ENCODE measurements around the gene NOTCH1. TPM values are rescaled to one million over a fixed set of nuclear protein-coding genes. Genes with fewer than 3 reads are reported as not detected.

NOTCH1 gene
- total and polyA plus RNA-seq, 2 of the 8 experiments (the other 6 are each of a cell fraction or from before 2014, with no cell fraction given) = 6.9 to 55.6 TPM

GRCh38 chr9:136515276-136515675 lies 30.6 kb downstream of the NOTCH1 start:
- Histone ChIP-seq H3K4me3 (ENCODE audit: extremely low read depth in 1 of 4, insufficient read depth in 2 of 4, low read depth in 3 of 4, low read length in 4 of 4) (no peak overlapping the region), H3K23me2 (ENCODE audit: low read depth, low read length) (no peaks in the 10 kb centered on the region), H4K20me1 (replicated peaks in 1 of 2; ENCODE audit: control insufficient read depth in 1 of 2, insufficient read depth in 2 of 2, low read length in 2 of 2) (peaks cover 4 to 23% of the 10 kb centered on the region in 2 experiments), H3K4me1 (replicated peaks in 1 of 4; ENCODE audit: control insufficient read depth in 3 of 4, insufficient read depth in 4 of 4, low read length in 3 of 4) (no peaks in the 10 kb centered on the region), H2BK20ac (ENCODE audit: low read length) (no peak overlapping the region), H3K18ac (ENCODE audit: extremely low read depth, low read length) (no peak overlapping the region), H4K5ac (ENCODE audit: insufficient read length, low read depth, low read length) (no peak overlapping the region), H4K8ac (ENCODE audit: extremely low read depth, insufficient read depth, low read length) (no peak overlapping the region), H3K9ac (replicated peaks in 1 of 4; ENCODE audit: extremely low read depth in 1 of 4, low read depth in 3 of 4, low read length in 3 of 4) (no peak overlapping the region), H2BK12ac (ENCODE audit: low read depth, low read length) (no peak overlapping the region), H3K79me2 (ENCODE audit: control insufficient read depth in 1 of 2, insufficient read depth in 2 of 2, low read length in 2 of 2) (no peaks in the 10 kb centered on the region), H3K27me3 (replicated peaks in 1 of 4; ENCODE audit: control insufficient read depth in 3 of 4, extremely low read depth in 1 of 4, insufficient read depth in 3 of 4, low read length in 3 of 4) (no peaks in the 10 kb centered on the region), H2AFZ (ENCODE audit: low read length) (no peak overlapping the region), H2BK15ac (ENCODE audit: low read length) (no peak overlapping the region), H4K91ac (replicated peaks; ENCODE audit: insufficient read length, low read length) (no peak overlapping the region), H2BK120ac (replicated peaks; ENCODE audit: low read depth, low read length) (no peak overlapping the region), H3K27ac (ENCODE audit: low read depth, low read length) (no peak overlapping the region), H3K4me2 (ENCODE audit: insufficient read depth in 1 of 2, low read depth in 2 of 2, low read length in 2 of 2) (no peak overlapping the region), H3K9me3 (ENCODE audit: insufficient read depth in 2 of 2, low read depth in 1 of 2, low read length in 1 of 2) (no peaks in the 10 kb centered on the region), H3K23ac (ENCODE audit: insufficient read length) (no peak overlapping the region), H3K56ac (replicated peaks; ENCODE audit: insufficient read length, low read depth, low read length) (no peak overlapping the region), H3K4ac (replicated peaks; ENCODE audit: insufficient read length, low read depth, low read length) (no peak overlapping the region), H2AK5ac (ENCODE audit: low read depth, low read length) (no peak overlapping the region), H3K36me3 (ENCODE audit: control insufficient read depth in 2 of 4, insufficient read depth in 4 of 4, low read length in 3 of 4) (peaks cover 13 to 85% (median 28%) of the 10 kb centered on the region in 4 experiments; a peak in 7 of 8 replicates), H3K14ac (ENCODE audit: insufficient read length) (no peak overlapping the region), H3K79me1 (ENCODE audit: low read depth, low read length) (peaks cover 2% of the 10 kb centered on the region; the same call in 1 of the 2 replicates), H2BK5ac (ENCODE audit: low read depth, low read length) (no peak overlapping the region)
- TF ChIP-seq EGR1 (IDR thresholded peaks at IDR 0.05; ENCODE audit: borderline replicate concordance, low read depth, low read length) = no peak
- TF ChIP-seq TCF12 (IDR thresholded peaks at IDR 0.05; ENCODE audit: low read depth, low read length) = no peak
- TF ChIP-seq GABPA (IDR thresholded peaks at IDR 0.05; ENCODE audit: borderline replicate concordance, insufficient read depth, low read length) = no peak
- no peak for TF ChIP-seq E2F6 (IDR thresholded peaks at IDR 0.05)
- no peak for TF ChIP-seq CEBPB (IDR thresholded peaks at IDR 0.05; ENCODE audit: low read depth, low read length)
- no peak for TF ChIP-seq CHD2 (IDR thresholded peaks at IDR 0.05; ENCODE audit: low read length)
- TF ChIP-seq ATF2 (IDR thresholded peaks at IDR 0.05; ENCODE audit: low read length) = no peak
- TF ChIP-seq YY1 (IDR thresholded peaks at IDR 0.05; ENCODE audit: low read depth, low read length) = no peak
- CTCF ChIA-PET (ENCODE audit: partially characterized antibody) = no interaction called here
- 95% methylated on average over 12 of the region's 28 CpGs; no CpG with 5 or more reads in 1 of the 2 experiments for WGBS, 2 experiments (ENCODE audit: extremely low coverage in 1 of 2, insufficient coverage in 1 of 2, insufficient read length in 1 of 2, insufficient replicate concordance in 2 of 2, low coverage in 1 of 2, low lambda C conversion rate in 2 of 2, missing lambda C conversion rate in 1 of 2)
- POLR2A ChIA-PET (ENCODE audit: partially characterized antibody) = interaction anchor here (1.4 kb wide), 1 partner anchor 18 kb away, joined by 5 read pairs; no protein-coding TSS in a partner anchor
- DNase-seq (ENCODE audit: low read depth in 1 of 2, low spot score in 2 of 2) (no peak), FAIRE-seq (no peak)
